ENCODE measurements around the gene FANCC.

FANCC gene

GRCh38 chr9:95088421-95089161 lies 228.9 kb downstream of the FANCC start:
- DNase-seq = no peak

GRCh38 chr9:95087659-95088242 lies 229.8 kb downstream of the FANCC start:
- peak in 1 of 56 donors; percentile 56 for DNase-seq

- DNase-seq = peak in 3 of 56 donors; percentile 29 to 55 (median 41)
These were observed 230.9 kb downstream of the FANCC start for GRCh38 chr9:95086564-95086955.

GRCh38 chr9:95085861-95086563 lies 231.5 kb downstream of the FANCC start:
- peak in 7 of 56 donors; percentile 14 to 58 (median 51) for DNase-seq

GRCh38 chr9:95085036-95085770 lies 232.3 kb downstream of the FANCC start:
- DNase-seq = no peak

- DNase-seq = peak in 2 of 56 donors; percentile 24 to 28
These were observed 233.1 kb downstream of the FANCC start for GRCh38 chr9:95084254-95084934.

- DNase-seq = no peak
These were observed 234.3 kb downstream of the FANCC start for GRCh38 chr9:95083086-95083768.

- DNase-seq = no peak
These were observed 235.0 kb downstream of the FANCC start for GRCh38 chr9:95082401-95083084.

GRCh38 chr9:95081998-95082397 lies 235.5 kb downstream of the FANCC start:
- DNase-seq = no peak

GRCh38 chr9:95080961-95081647 lies 236.4 kb downstream of the FANCC start:
- peak in 51 of 56 donors; percentile 26 to 90 (median 71) for DNase-seq

GRCh38 chr9:95079461-95079860 lies 238.0 kb downstream of the FANCC start:
- no peak for DNase-seq

GRCh38 chr9:95078939-95079338 lies 238.6 kb downstream of the FANCC start:
- peak in 3 of 56 donors; percentile 31 to 43 (median 32) for DNase-seq

- DNase-seq = peak in 1 of 56 donors; percentile 43
These were observed 239.0 kb downstream of the FANCC start for GRCh38 chr9:95078511-95078910.

GRCh38 chr9:95077766-95078370 lies 239.6 kb downstream of the FANCC start:
- peak in 16 of 56 donors; percentile 30 to 65 (median 43) for DNase-seq

GRCh38 chr9:95077053-95077765 lies 240.3 kb downstream of the FANCC start:
- DNase-seq = peak in 23 of 56 donors; percentile 18 to 77 (median 55)

GRCh38 chr9:95076696-95077052 lies 240.8 kb downstream of the FANCC start:
- no peak for DNase-seq

- DNase-seq = no peak
These were observed 241.8 kb downstream of the FANCC start for GRCh38 chr9:95075700-95076099.

- no peak for DNase-seq
These were observed 242.9 kb downstream of the FANCC start for GRCh38 chr9:95074632-95075031.

Measured in amygdala (tissue), 56 donors.